GM10847 (cell line): ENCODE data around the gene NFASC.

Source experiments
- POLR2A ChIP-seq: IDR thresholded peaks from 2 replicates; pipeline ENCODE4 v1.6.1; 2011; ENCODE audit not compliant: insufficient read length; ENCODE audit errors: extremely low read depth

NFASC gene

GRCh38 chr1:204927673-204928641 lies 57.3 kb downstream of the NFASC start:
- TF ChIP-seq POLR2A, result no peak

- TF ChIP-seq POLR2A, result no peak
Observed at GRCh38 chr1:204928671-204929486, 58.2 kb downstream of the NFASC start.

GRCh38 chr1:204929487-204930154 lies 59.0 kb downstream of the NFASC start:
- TF ChIP-seq POLR2A, result no peak

GRCh38 chr1:204930155-204930523 lies 59.5 kb downstream of the NFASC start:
- no peak for TF ChIP-seq POLR2A

GRCh38 chr1:204931313-204931712 lies 60.7 kb downstream of the NFASC start:
- no peak for TF ChIP-seq POLR2A

- no peak for TF ChIP-seq POLR2A
Observed at GRCh38 chr1:204931768-204932572, 61.3 kb downstream of the NFASC start.

- no peak for TF ChIP-seq POLR2A
Observed at GRCh38 chr1:204932573-204932909, 61.9 kb downstream of the NFASC start.

- TF ChIP-seq POLR2A, result no peak
Observed at GRCh38 chr1:204935155-204935554, 64.5 kb downstream of the NFASC start.

- TF ChIP-seq POLR2A, result no peak
Observed at GRCh38 chr1:204936765-204937164, 66.1 kb downstream of the NFASC start.

GRCh38 chr1:204937901-204938300 lies 67.2 kb downstream of the NFASC start:
- no peak for TF ChIP-seq POLR2A

- no peak for TF ChIP-seq POLR2A
Observed at GRCh38 chr1:204940591-204940990, 69.9 kb downstream of the NFASC start.

- no peak for TF ChIP-seq POLR2A
Observed at GRCh38 chr1:204941421-204942338, 71.0 kb downstream of the NFASC start.

GRCh38 chr1:204943495-204943894 lies 72.8 kb downstream of the NFASC start:
- TF ChIP-seq POLR2A, result no peak

GRCh38 chr1:204944662-204945061 lies 74.0 kb downstream of the NFASC start:
- no peak for TF ChIP-seq POLR2A
